Right lobe of liver (tissue), 6 donors: ENCODE data around the gene FLYWCH1. TPM values are rescaled to one million over a fixed set of nuclear protein-coding genes. Genes with fewer than 3 reads are reported as not detected.

Experiments used
- ATAC-seq, 4 donors: fragments of 200-7000 bp; cut with Tn5 transposase; one replicate each; pipeline ENCODE4 v1.9.1; 2020; ENCODE audit warnings: mild to moderate bottlenecking in 4 of 4, moderate library complexity in 4 of 4
- DNase-seq, 3 donors: peaks; one replicate each; pipeline ENCODE4 v3.0.0-alpha.2; 2020
- H3K27ac ChIP-seq, 3 donors: fragments of 200-600 bp; one replicate each; pipeline ENCODE4 v1.8.0; 2022
- H3K27me3 ChIP-seq, 2 donors: fragments of 200-600 bp; one replicate each; pipeline ENCODE4 v1.8.0; 2022
- H3K36me3 ChIP-seq, 4 donors: fragments of 200-600 bp; sonication (generic) in 1 of 4; one replicate each; pipeline versions ENCODE4 v1.5.1 to v1.8.0; 2017 to 2022; ENCODE audit warnings: control low read depth in 1 of 4
- H3K4me1 ChIP-seq, 4 donors: fragments of 200-600 bp; sonication (generic) in 1 of 4; one replicate each; pipeline versions ENCODE4 v1.5.1 to v1.8.0; 2017 to 2022; ENCODE audit warnings: control low read depth in 1 of 4
- H3K4me3 ChIP-seq, 3 donors: fragments of 200-600 bp; one replicate each; pipeline ENCODE4 v1.8.0; 2022
- H3K9me3 ChIP-seq, 4 donors: fragments of 200-600 bp; sonication (generic) in 1 of 4; one replicate each; pipeline versions ENCODE4 v1.5.1 to v1.8.0; 2017 to 2022; ENCODE audit warnings: control low read depth in 1 of 4
- CTCF ChIP-seq, 4 donors: fragments of 200-600 bp in 3 of 4; fragments of 450-650 bp in 1 of 4; IDR thresholded peaks; one replicate each; pipeline versions ENCODE4 v1.5.1 to v1.8.0; 2016 to 2022; ENCODE audit warnings: antibody characterized with exemption in 4 of 4, mild to moderate bottlenecking in 2 of 4
- POLR2A ChIP-seq: fragments of 450-650 bp; IDR thresholded peaks from one replicate; pipeline ENCODE4 v1.6.1; 2017; ENCODE audit warnings: antibody characterized with exemption, mild to moderate bottlenecking
- WGBS: methylation state at CpG from one replicate; pipeline ENCODE4 v1.1.6; 2018; ENCODE audit warnings: low coverage, low lambda C conversion rate; ENCODE audit not compliant: insufficient coverage; ENCODE audit errors: missing lambda C conversion rate; 5-methylcytosine and 5-hydroxymethylcytosine counted together
- intact Hi-C, 2 donors: fragments of 100-400 bp; cut with DNase I; formaldehyde crosslinking; loops; one replicate each; pipeline versions ENCODE4 v1.11.2 to v1.14.1; 2022
- long read RNA-seq: library from polyadenylated mRNA; unstranded; transcript quantifications from one replicate; pipeline ENCODE4 v2.0.0, GENCODE V29; 2019
- total RNA-seq, 6 experiments: library from RNA; depleted of rRNA in 2 of 6; stranded (reverse); fragments of >200 nt in 2 of 6; fragmentation: NEBNext Ultra II Directional in 3 of 6; extraction: Animal tissue kit (Norgen Biotek cat#: 25700) in 3 of 6; gene quantifications; one replicate each; pipeline versions ENCODE4 v1.1.0 to v1.2.4, GENCODE V29; 2016 to 2023
- donor health status: DM: no; HTN: yes; CAD: no.
- donor health status: DM: no; HTN: no; CAD: no.
- donor health status: DM: no; HTN: no; CAD: no.
- donor health status: DM: no; HTN: yes; CAD: no.
- donor health status: DM: no; HTN: yes; CAD: no.

FLYWCH1 gene
- 10 to 100 TPM in 5 of 6 experiments, 1 to 10 TPM in 1; 9.3 to 19.8 (median 15.1) TPM for total RNA-seq
- long read RNA-seq, partial matches to known transcripts = 0 of 1 reads
- long read RNA-seq, other reads (novel, unspliced or antisense) = 1 of 1 reads

GRCh38 chr16:2911638-2912329 lies at the start of gene FLYWCH1:
FLYWCH1 (plus strand) TSS chr16:2911931; CDS start chr16:2929686, 17,755 bp downstream.
- no peaks in the 10 kb centered on the region for H3K9me3 ChIP-seq
- peak within 1 kb of the TSS; percentile 69 to 86 (median 79) for H3K4me3 ChIP-seq
- intact Hi-C loops = loop anchor here in 1 of 2 donors (5.0 kb wide), 1 partner anchor 34 kb away; no protein-coding TSS in a partner anchor
- ATAC-seq = peak; percentile 98 to 99 (median 98)
- no peaks in the 10 kb centered on the region for H3K27me3 ChIP-seq
- H3K27ac ChIP-seq = peak within 1 kb of the TSS; percentile 53 to 83 (median 77)
- peaks cover 0 to 6% (median 0%) of the 10 kb centered on the region in 4 donors for H3K4me1 ChIP-seq
- TF ChIP-seq POLR2A (peak; percentile 62), CTCF (IDR thresholded peaks at IDR 0.05) (no peak)
- peak; percentile 98 to 99 (median 99) for DNase-seq
- WGBS = 0% methylated on average over 41 of the region's 85 CpGs
- peaks cover 0 to 20% (median 0%) of the 10 kb centered on the region in 4 donors for H3K36me3 ChIP-seq

DNA sequence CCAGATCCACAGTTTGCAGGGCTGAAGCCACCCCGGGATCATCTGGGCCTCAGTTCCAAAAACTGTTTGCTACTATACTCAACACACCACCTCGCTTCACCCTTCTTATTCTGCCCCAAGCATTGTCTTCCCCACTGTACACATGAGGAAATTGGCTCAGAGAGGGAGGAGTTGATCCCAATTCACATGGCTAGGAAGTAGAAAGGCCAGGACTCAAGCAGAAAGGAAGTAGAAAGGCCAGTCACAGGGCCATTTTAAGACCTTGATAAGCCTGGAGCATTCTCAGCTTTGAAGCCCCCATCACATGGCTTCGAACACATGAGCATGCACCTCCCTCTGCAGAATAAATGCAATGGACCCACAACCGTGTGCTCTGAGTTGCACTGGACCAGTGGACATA lies 46.1 kb upstream of the FLYWCH1 start:
- ATAC-seq = no peak
- no peak overlapping the region for H3K4me3 ChIP-seq
- WGBS = 45% methylated on average over 2 of the region's 4 CpGs
- H3K9me3 ChIP-seq = no peaks in the 10 kb centered on the region
- H3K36me3 ChIP-seq = no peaks in the 10 kb centered on the region
- no peak overlapping the region for H3K27ac ChIP-seq
- TF ChIP-seq CTCF (IDR thresholded peaks at IDR 0.05) (no peak), POLR2A (no peak)
- intact Hi-C loops = no loop called here
- peaks cover 0 to 5% (median 0%) of the 10 kb centered on the region in 4 donors for H3K4me1 ChIP-seq
- no peaks in the 10 kb centered on the region for H3K27me3 ChIP-seq
- DNase-seq = no peak

DNA sequence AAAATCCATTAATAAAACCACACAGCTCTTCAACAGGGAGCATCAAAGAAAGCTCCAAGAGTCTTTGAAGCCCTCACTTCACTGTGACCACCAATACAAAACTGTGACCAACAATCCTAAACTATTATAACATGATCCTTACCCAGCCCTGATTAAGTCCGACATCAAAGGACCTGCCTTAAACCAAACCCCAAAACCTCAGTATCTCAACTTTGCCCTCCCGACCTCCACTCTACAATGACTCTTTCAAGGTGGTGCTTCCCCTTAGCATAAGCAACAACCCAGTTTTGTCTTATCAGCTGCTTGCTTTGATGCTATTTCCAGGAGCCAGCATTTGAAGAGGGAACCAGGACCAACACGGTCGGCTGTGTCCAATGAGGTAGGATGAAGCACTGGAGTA lies 45.3 kb upstream of the FLYWCH1 start:
- WGBS = 74% methylated on average over 3 of the region's 4 CpGs
- intact Hi-C loops = no loop called here
- no peak for ATAC-seq

DNA sequence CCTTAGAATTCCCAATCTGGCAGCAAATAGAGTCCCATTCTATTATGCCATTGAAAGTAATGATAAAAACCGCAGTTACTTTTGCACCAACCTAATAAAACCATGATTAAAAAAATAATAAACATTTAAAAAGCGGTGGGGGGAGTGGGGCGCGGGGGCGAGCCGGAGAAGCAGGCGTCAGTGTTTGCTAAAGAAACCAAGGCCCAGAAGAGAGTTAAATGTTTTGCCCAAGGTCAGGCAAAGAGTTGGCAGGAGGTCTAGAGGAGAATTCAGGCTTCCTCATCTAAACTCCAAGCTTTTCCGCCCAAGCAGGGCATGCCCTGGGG lies 44.1 kb upstream of the FLYWCH1 start:
- TF ChIP-seq CTCF (IDR thresholded peaks at IDR 0.05) (no peak), POLR2A (no peak)
- DNase-seq = no peak
- peaks cover 0 to 5% (median 0%) of the 10 kb centered on the region in 4 donors for H3K4me1 ChIP-seq
- H3K9me3 ChIP-seq = no peaks in the 10 kb centered on the region
- 28% methylated on average over 8 of the region's 8 CpGs for WGBS
- H3K27ac ChIP-seq = peak overlapping the region; percentile 37 to 91 (median 88)
- H3K36me3 ChIP-seq = no peaks in the 10 kb centered on the region
- ATAC-seq = no peak
- peak overlapping the region; percentile 66 to 89 (median 67) for H3K4me3 ChIP-seq
- H3K27me3 ChIP-seq = no peaks in the 10 kb centered on the region
- intact Hi-C loops = no loop called here

More for the DNA sequence above, 45.3 kb upstream of the FLYWCH1 start:
- Histone ChIP-seq H3K27ac (no peak overlapping the region), H3K4me3 (no peak overlapping the region), H3K4me1 (peaks cover 0 to 5% (median 0%) of the 10 kb centered on the region in 4 donors), H3K27me3 (no peaks in the 10 kb centered on the region), H3K9me3 (no peaks in the 10 kb centered on the region), H3K36me3 (no peaks in the 10 kb centered on the region)
- TF ChIP-seq CTCF (IDR thresholded peaks at IDR 0.05) (no peak), POLR2A (no peak)
- no peak for DNase-seq
